Erythroblast (primary cell): ENCODE data around the gene SPEM3.

ENCODE experiments used
- GATA1 ChIP-seq: IDR thresholded peaks from 2 replicates; pipeline ENCODE4 v1.6.1; 2011; ENCODE audit warnings: low read depth, mild to moderate bottlenecking, control low read depth, low read length, moderate library complexity
- POLR2A ChIP-seq: IDR thresholded peaks from 2 replicates; pipeline ENCODE4 v1.6.1; 2011; ENCODE audit warnings: mild to moderate bottlenecking, low read length

GRCh38 chr17:7466318-7466638 lies 37.6 kb downstream of the SPEM3 start:
- TF ChIP-seq POLR2A (no peak), GATA1 (no peak)
